CD4-positive, alpha-beta T cell (primary cell): ENCODE measurements around the gene ARHGEF39. TPM values are rescaled to one million over a fixed set of nuclear protein-coding genes. Genes with fewer than 3 reads are reported as not detected.
A peak's percentile ranks its signal among the peaks of the same experiment; 100 is the strongest.

Experiments
- ATAC-seq: fragments of 200-7000 bp; cut with Tn5 transposase; one replicate; pipeline ENCODE4 v1.10.0; 2022; ENCODE audit warnings: mild to moderate bottlenecking; ENCODE audit not compliant: poor library complexity
- CTCF ChIA-PET: fragments of 350-600 bp; sonication (Branson Sonifier 250); formaldehyde crosslinking; loops from one replicate; lab custom pipeline; 2021; ENCODE audit warnings: antibody characterized with exemption, inconsistent platforms; lab: Charles Lee
- POLR2A ChIA-PET: fragments of 350-600 bp; sonication (Branson Sonifier 250); formaldehyde crosslinking; loops from one replicate; lab custom pipeline; 2021; ENCODE audit warnings: antibody characterized with exemption, inconsistent platforms; lab: Charles Lee
- DNase-seq, 14 experiments: peaks; one replicate each; pipeline ENCODE4 v3.0.0-alpha.2; 2013 to 2020; ENCODE audit warnings: mixed read lengths in 2 of 14
- H3K27ac ChIP-seq, 2 donors: one replicate each; pipeline versions ENCODE4 v1.5.1 to v1.7.0; 2013; ENCODE audit warnings: low read length in 2 of 2, low read depth in 1 of 2, mild to moderate bottlenecking in 1 of 2
- H3K27me3 ChIP-seq, 2 experiments: 1 replicate in 1 of 2; 2 replicates in 1 of 2; pipeline versions ENCODE4 v1.6.1 to v1.7.0; 2013; ENCODE audit warnings: low read length in 2 of 2, control low read depth in 1 of 2, mild to moderate bottlenecking in 1 of 2, moderate library complexity in 1 of 2; ENCODE audit not compliant: insufficient read depth in 2 of 2, control insufficient read depth in 1 of 2
- H3K36me3 ChIP-seq: one replicate; pipeline ENCODE4 v1.6.1; 2013; ENCODE audit warnings: low read length, control low read depth; ENCODE audit not compliant: insufficient read depth
- H3K4me1 ChIP-seq: one replicate; pipeline ENCODE4 v1.6.1; 2013; ENCODE audit warnings: low read length, control low read depth; ENCODE audit not compliant: insufficient read depth
- H3K4me3 ChIP-seq: one replicate; pipeline ENCODE4 v1.5.1; 2013; ENCODE audit warnings: mild to moderate bottlenecking, low read length, moderate library complexity
- H3K9me3 ChIP-seq, 2 experiments: 1 replicate in 1 of 2; 2 replicates in 1 of 2; pipeline versions ENCODE4 v1.6.1 to v1.7.0; 2013; ENCODE audit warnings: low read length in 2 of 2, mild to moderate bottlenecking in 2 of 2, control low read depth in 1 of 2, moderate library complexity in 1 of 2; ENCODE audit not compliant: control insufficient read depth in 1 of 2, insufficient read depth in 1 of 2
- H3K27ac Mint-ChIP-seq: one replicate; pipeline ENCODE4 v1.8.0; 2020; ENCODE audit warnings: mixed read lengths
- H3K27me3 Mint-ChIP-seq: one replicate; pipeline ENCODE4 v1.8.0; 2021; ENCODE audit warnings: mixed read lengths
- H3K36me3 Mint-ChIP-seq: one replicate; pipeline ENCODE4 v1.8.0; 2021; ENCODE audit warnings: low read depth, mixed read lengths
- H3K4me1 Mint-ChIP-seq: one replicate; pipeline ENCODE4 v1.8.0; 2021; ENCODE audit warnings: low read depth, mixed read lengths
- H3K4me3 Mint-ChIP-seq: one replicate; pipeline ENCODE4 v1.8.0; 2020; ENCODE audit warnings: mild to moderate bottlenecking, mixed read lengths
- H3K9me3 Mint-ChIP-seq: one replicate; pipeline ENCODE4 v1.8.0; 2020; ENCODE audit warnings: mixed read lengths
- intact Hi-C, 2 experiments: fragments of 100-400 bp; cut with DNase I in 1 of 2; cut with micrococcal nuclease in 1 of 2; formaldehyde crosslinking; loops; one replicate each; pipeline versions ENCODE4 v1.15.1 to v1.9.0; 2023 to 2025; cut with DNase I, micrococcal nuclease
- total RNA-seq, 174 experiments: library from RNA in 2 of 174; stranded (reverse) in 2 of 174; gene quantifications; one replicate each; pipeline ENCODE4 v1.2.3 and lab custom pipeline; 2021 to 2026
- TF ChIP-seq, protein P1 (sequence below): fragments of 200-600 bp; IDR thresholded peaks from one replicate; pipeline ENCODE4 v1.8.0; 2022; ENCODE audit warnings: antibody characterized with exemption, mild to moderate bottlenecking

Gene ARHGEF39
- total RNA-seq, 2 experiments from 2014 or later = 0.08 to 0.17 TPM

DNA sequence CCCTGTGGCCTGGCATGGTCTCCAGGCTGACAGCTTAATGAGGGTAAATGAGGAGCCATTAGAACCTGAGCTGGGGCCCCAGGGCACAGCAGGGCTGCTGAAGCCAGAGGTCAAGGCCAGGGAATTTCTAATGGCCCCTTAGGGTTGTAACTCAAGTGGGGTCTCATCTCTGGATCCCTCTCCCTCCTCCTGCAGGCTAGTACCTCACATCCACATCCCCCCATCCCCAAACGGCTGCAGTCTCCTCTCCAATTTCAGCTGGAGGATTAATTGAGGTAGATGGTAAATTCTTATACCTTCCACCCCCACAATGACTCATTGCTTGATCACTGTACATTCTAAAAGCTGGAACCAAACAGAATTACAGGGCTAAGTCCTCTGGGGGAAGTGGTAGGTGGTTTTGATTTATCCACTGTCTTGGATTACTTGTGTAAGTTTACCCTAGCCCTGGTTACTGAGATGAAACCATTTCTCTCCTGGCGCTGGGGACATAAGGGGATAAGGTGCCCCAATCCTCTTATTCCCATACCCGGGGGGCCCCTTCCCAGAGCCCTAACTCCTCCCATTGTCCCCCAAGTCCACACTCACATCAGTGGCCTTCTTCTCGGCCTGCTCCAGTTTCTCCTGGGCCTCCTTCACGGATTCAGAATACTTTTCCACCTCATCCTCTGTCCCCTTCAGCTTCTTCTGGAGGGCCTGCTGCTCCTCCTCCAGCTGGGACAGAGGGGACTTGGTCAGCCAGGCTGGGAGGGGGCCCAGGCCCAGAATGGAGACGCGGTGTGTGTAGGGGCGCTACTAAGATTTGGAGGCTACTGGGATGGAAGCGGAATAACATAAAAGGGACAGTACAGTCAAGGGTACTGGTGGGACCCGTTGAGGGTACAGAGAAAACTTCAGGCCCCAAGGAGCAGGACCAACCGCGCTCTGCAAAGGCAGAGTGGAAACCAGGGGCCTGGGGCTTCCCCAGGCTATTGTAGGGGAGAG, 23.9 kb upstream of the ARHGEF39 start:
- Histone ChIP-seq H3K9me3 (no peaks in the 10 kb centered on the region), H3K27ac (peak overlapping the region in 1 of 2 donors; percentile 22), H3K4me1 (peaks cover 26% of the 10 kb centered on the region), H3K36me3 (no peaks in the 10 kb centered on the region), H3K27me3 (no peaks in the 10 kb centered on the region), H3K4me3 (no peak overlapping the region)
- no peak for DNase-seq
- Mint-ChIP-seq H3K9me3 (no peaks in the 10 kb centered on the region), H3K27ac (peak overlapping the region; percentile 1), H3K4me3 (peak overlapping the region; percentile 82), H3K36me3 (no peaks in the 10 kb centered on the region), H3K27me3 (no peaks in the 10 kb centered on the region), H3K4me1 (peaks cover 28% of the 10 kb centered on the region)
- ATAC-seq = peak; percentile 37
- ChIA-PET CTCF (interaction anchor here (0.7 to 1.8 kb wide), 3 partner anchors 8 to 31 kb away, joined by 3 to 14 read pairs (median 5); partner anchors contain the start of genes CCDC107 and RMRP), POLR2A (interaction anchor here (1.3 to 1.7 kb wide), 2 partner anchors 40 to 42 kb away, joined by 3 to 9 read pairs; no protein-coding TSS in a partner anchor)
- TF ChIP-seq, protein P1, sequence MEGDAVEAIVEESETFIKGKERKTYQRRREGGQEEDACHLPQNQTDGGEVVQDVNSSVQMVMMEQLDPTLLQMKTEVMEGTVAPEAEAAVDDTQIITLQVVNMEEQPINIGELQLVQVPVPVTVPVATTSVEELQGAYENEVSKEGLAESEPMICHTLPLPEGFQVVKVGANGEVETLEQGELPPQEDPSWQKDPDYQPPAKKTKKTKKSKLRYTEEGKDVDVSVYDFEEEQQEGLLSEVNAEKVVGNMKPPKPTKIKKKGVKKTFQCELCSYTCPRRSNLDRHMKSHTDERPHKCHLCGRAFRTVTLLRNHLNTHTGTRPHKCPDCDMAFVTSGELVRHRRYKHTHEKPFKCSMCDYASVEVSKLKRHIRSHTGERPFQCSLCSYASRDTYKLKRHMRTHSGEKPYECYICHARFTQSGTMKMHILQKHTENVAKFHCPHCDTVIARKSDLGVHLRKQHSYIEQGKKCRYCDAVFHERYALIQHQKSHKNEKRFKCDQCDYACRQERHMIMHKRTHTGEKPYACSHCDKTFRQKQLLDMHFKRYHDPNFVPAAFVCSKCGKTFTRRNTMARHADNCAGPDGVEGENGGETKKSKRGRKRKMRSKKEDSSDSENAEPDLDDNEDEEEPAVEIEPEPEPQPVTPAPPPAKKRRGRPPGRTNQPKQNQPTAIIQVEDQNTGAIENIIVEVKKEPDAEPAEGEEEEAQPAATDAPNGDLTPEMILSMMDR = no peak
- intact Hi-C loops = no loop called here

DNA sequence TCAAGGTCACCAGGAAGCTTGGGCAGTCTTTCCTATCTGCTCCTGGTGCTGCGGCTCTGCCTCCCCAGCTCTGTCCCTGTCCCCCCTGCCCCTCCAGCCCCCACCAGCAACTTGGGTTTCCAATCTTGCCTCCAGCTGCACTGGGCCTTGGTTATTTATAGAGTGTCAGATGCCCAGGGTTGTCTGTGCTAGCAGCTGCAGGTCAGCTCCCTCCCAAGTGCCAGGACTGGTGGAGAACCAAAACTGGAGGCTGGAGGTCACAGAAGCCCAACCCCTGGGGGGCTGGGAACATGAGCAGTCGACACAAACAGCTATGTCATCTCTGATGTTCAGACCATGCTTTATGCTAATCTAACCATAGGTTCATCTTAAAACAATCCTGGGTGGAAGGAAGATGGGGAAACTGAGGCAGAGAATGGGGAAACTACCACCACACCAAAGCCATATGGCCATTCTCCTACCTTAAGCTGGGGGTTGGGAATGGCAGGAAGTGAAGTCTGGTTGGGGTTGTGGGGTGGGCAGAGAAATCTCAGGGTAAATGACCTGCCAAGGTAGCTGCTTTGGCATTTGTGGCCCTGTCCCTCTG, 23.1 kb upstream of the ARHGEF39 start:
- DNase-seq (no peak), ATAC-seq (no peak)
- H3K36me3 Mint-ChIP-seq = no peaks in the 10 kb centered on the region
- TF ChIP-seq, protein P1 = no peak
- H3K4me1 Mint-ChIP-seq = peaks cover 28% of the 10 kb centered on the region
- CTCF ChIA-PET = interaction anchor here (0.7 to 1.8 kb wide), 4 partner anchors 9 to 77 kb away, joined by 3 to 14 read pairs (median 4); partner anchors contain the start of genes CCDC107 and RMRP
- no peaks in the 10 kb centered on the region for H3K27me3 Mint-ChIP-seq
- H3K4me3 Mint-ChIP-seq = peak overlapping the region; percentile 82
- no peaks in the 10 kb centered on the region for H3K36me3 ChIP-seq
- H3K27me3 ChIP-seq = no peaks in the 10 kb centered on the region
- no peaks in the 10 kb centered on the region for H3K9me3 ChIP-seq
- H3K4me1 ChIP-seq = peaks cover 26% of the 10 kb centered on the region
- intact Hi-C loops = no loop called here
- no peak overlapping the region for H3K4me3 ChIP-seq
- no peaks in the 10 kb centered on the region for H3K9me3 Mint-ChIP-seq
- no peak overlapping the region for H3K27ac ChIP-seq
- POLR2A ChIA-PET = interaction anchor here (1.3 kb wide), 1 partner anchor 39 kb away, joined by 3 read pairs; no protein-coding TSS in a partner anchor
- H3K27ac Mint-ChIP-seq = no peak overlapping the region

DNA sequence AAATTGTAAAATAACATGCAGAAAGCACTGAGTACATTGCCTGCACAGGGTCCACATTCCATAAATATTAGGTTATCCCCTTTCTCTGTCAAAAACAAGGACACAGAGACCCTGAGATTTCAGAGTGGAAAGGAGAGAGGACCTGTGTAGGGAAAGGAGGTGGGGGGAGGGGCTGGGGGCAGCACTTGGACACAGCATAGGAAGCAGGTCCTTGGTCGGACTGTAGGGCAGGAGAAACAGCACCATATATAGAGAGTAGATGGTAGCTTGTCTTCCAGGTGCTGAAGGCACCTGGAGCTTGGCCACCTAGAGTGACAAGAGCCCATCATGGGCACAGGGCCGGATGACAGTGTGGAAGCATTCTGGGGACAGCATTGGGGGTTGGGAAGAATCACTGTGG, 22.3 kb upstream of the ARHGEF39 start:
- ATAC-seq (no peak), DNase-seq (no peak)
- intact Hi-C loops = no loop called here
- peak overlapping the region; percentile 72 for H3K4me3 Mint-ChIP-seq
- H3K27me3 Mint-ChIP-seq = no peaks in the 10 kb centered on the region
- Histone ChIP-seq H3K27ac (no peak overlapping the region), H3K27me3 (no peaks in the 10 kb centered on the region), H3K9me3 (no peaks in the 10 kb centered on the region), H3K4me1 (peaks cover 26% of the 10 kb centered on the region), H3K4me3 (no peak overlapping the region), H3K36me3 (no peaks in the 10 kb centered on the region)
- ChIA-PET CTCF (interaction anchor here (0.8 to 1.8 kb wide), 2 partner anchors 10 to 76 kb away, joined by 3 to 14 read pairs; no protein-coding TSS in a partner anchor), POLR2A (interaction anchor here (1.3 kb wide), 1 partner anchor 38 kb away, joined by 3 read pairs; no protein-coding TSS in a partner anchor)
- H3K9me3 Mint-ChIP-seq = no peaks in the 10 kb centered on the region
- peaks cover 28% of the 10 kb centered on the region for H3K4me1 Mint-ChIP-seq
- TF ChIP-seq, protein P1 = no peak
- no peak overlapping the region for H3K27ac Mint-ChIP-seq
- H3K36me3 Mint-ChIP-seq = no peaks in the 10 kb centered on the region
